B cell (primary cell): ENCODE measurements around the gene NMNAT2. TPM values are rescaled to one million over a fixed set of nuclear protein-coding genes. Genes with fewer than 3 reads are reported as not detected.

Source experiments
- ATAC-seq: fragments of 200-7000 bp; cut with Tn5 transposase; one replicate; pipeline ENCODE4 v1.10.0; 2021; ENCODE audit warnings: low read depth, mild to moderate bottlenecking, moderate number of reproducible peaks, moderate library complexity
- CTCF ChIA-PET: fragments of 350-600 bp; sonication (Branson Sonifier 250); formaldehyde crosslinking; loops from one replicate; lab custom pipeline; 2021; ENCODE audit warnings: antibody characterized with exemption, inconsistent platforms; lab: Charles Lee
- POLR2A ChIA-PET: fragments of 350-600 bp; sonication (Branson Sonifier 250); formaldehyde crosslinking; loops from one replicate; lab custom pipeline; 2021; ENCODE audit warnings: antibody characterized with exemption; lab: Charles Lee
- DNase-seq: peaks from one replicate; pipeline ENCODE4 v3.0.0; 2013
- H2AFZ ChIP-seq: 2 replicates; pipeline ENCODE4 v1.6.1; 2012; ENCODE audit warnings: mild to moderate bottlenecking, low read depth, low read length; ENCODE audit not compliant: insufficient read depth, poor library complexity, severe bottlenecking
- H3K27ac ChIP-seq, 2 donors: 1 replicate in 1 of 2; 2 replicates in 1 of 2; pipeline ENCODE4 v1.5.1; 2012 to 2013; ENCODE audit warnings: low read length in 2 of 2, mild to moderate bottlenecking in 2 of 2, moderate library complexity in 1 of 2
- H3K27me3 ChIP-seq, 4 experiments: fragments of 200-600 bp in 1 of 4; sonication (generic) in 1 of 4; replicated peaks in 1 of 4; 1 replicate in 2 of 4; 2 replicates in 2 of 4; pipeline versions ENCODE4 v1.6.1 to v1.7.0; 2013 to 2016; ENCODE audit warnings: low read length in 3 of 4, mild to moderate bottlenecking in 2 of 4, mixed read lengths in 1 of 4, moderate library complexity in 1 of 4; ENCODE audit not compliant: insufficient read depth in 4 of 4, control insufficient read depth in 3 of 4; ENCODE audit errors: control extremely low read depth in 1 of 4
- H3K36me3 ChIP-seq, 2 experiments: replicated peaks in 1 of 2; 1 replicate in 1 of 2; 2 replicates in 1 of 2; pipeline versions ENCODE4 v1.6.1 to v1.7.1; 2013; ENCODE audit warnings: low read length in 1 of 2; ENCODE audit not compliant: insufficient read depth in 2 of 2, control insufficient read depth in 1 of 2; ENCODE audit errors: control extremely low read depth in 1 of 2, extremely low read depth in 1 of 2
- H3K4me1 ChIP-seq, 2 donors: fragments of 200-600 bp in 1 of 2; sonication (generic) in 1 of 2; 1 replicate in 1 of 2; 2 replicates in 1 of 2; pipeline versions ENCODE4 v1.5.1 to v1.6.1; 2013 to 2017; ENCODE audit warnings: low read length in 2 of 2; ENCODE audit not compliant: control insufficient read depth in 2 of 2, insufficient read depth in 2 of 2
- H3K4me2 ChIP-seq: replicated peaks from 2 replicates; pipeline ENCODE3; 2012; ENCODE audit warnings: mild to moderate bottlenecking, low read depth, low read length; ENCODE audit not compliant: poor library complexity, severe bottlenecking
- H3K4me3 ChIP-seq, 5 experiments: fragments of 200-600 bp in 1 of 5; sonication (generic) in 1 of 5; 1 replicate in 3 of 5; 2 replicates in 2 of 5; pipeline versions ENCODE4 v1.5.1 to v1.7.0; 2011 to 2016; ENCODE audit warnings: low read length in 4 of 5, mild to moderate bottlenecking in 4 of 5, low read depth in 2 of 5, control low read depth in 1 of 5, moderate library complexity in 1 of 5; ENCODE audit not compliant: insufficient read depth in 1 of 5; ENCODE audit errors: control extremely low read depth in 1 of 5, extremely low read depth in 1 of 5
- H3K79me2 ChIP-seq: fragments of 200-600 bp; sonication (generic); one replicate; pipeline ENCODE4 v1.6.0; 2016; ENCODE audit warnings: low read length; ENCODE audit not compliant: control insufficient read depth, insufficient read depth
- H3K9ac ChIP-seq: fragments of 200-600 bp; sonication (generic); 2 replicates; pipeline ENCODE4 v1.6.1; 2017; ENCODE audit warnings: mild to moderate bottlenecking, low read length, moderate library complexity
- H3K9me3 ChIP-seq, 3 donors: one replicate each; pipeline versions ENCODE4 v1.6.1 to v1.7.1; 2013; ENCODE audit warnings: low read length in 2 of 3; ENCODE audit not compliant: control insufficient read depth in 2 of 3, insufficient read depth in 1 of 3; ENCODE audit errors: control extremely low read depth in 1 of 3
- H4K20me1 ChIP-seq: 2 replicates; pipeline ENCODE4 v1.6.0; 2012; ENCODE audit warnings: mild to moderate bottlenecking, low read length; ENCODE audit not compliant: insufficient read depth, control insufficient read depth, poor library complexity, severe bottlenecking
- H3K27ac Mint-ChIP-seq: one replicate; pipeline ENCODE4 v1.8.0; 2021; ENCODE audit warnings: mixed read lengths
- H3K27me3 Mint-ChIP-seq: one replicate; pipeline ENCODE4 v1.8.0; 2021; ENCODE audit warnings: mixed read lengths
- H3K4me1 Mint-ChIP-seq: one replicate; pipeline ENCODE4 v1.8.0; 2021; ENCODE audit warnings: mixed read lengths
- H3K4me3 Mint-ChIP-seq: one replicate; pipeline ENCODE4 v1.8.0; 2021; ENCODE audit warnings: mixed read lengths
- H3K9me3 Mint-ChIP-seq: one replicate; pipeline ENCODE4 v1.8.0; 2022; ENCODE audit warnings: mixed read lengths; ENCODE audit not compliant: insufficient read depth
- CTCF ChIP-seq: fragments of 200-600 bp; IDR thresholded peaks from one replicate; pipeline ENCODE4 v1.8.0; 2022; ENCODE audit warnings: antibody characterized with exemption, mild to moderate bottlenecking
- EZH2 ChIP-seq: IDR thresholded peaks from 2 replicates; pipeline ENCODE4 v1.6.1; 2012; ENCODE audit warnings: borderline replicate concordance, low read depth, mild to moderate bottlenecking, moderate library complexity, low read length; ENCODE audit not compliant: insufficient read depth, poor library complexity, severe bottlenecking
- WGBS: methylation state at CpG from one replicate; pipeline ENCODE4 v1.1.5; 2013; ENCODE audit warnings: missing lambda C conversion rate; ENCODE audit not compliant: insufficient coverage; 5-methylcytosine and 5-hydroxymethylcytosine counted together
- intact Hi-C: fragments of 100-400 bp; cut with micrococcal nuclease; formaldehyde crosslinking; loops from one replicate; pipeline ENCODE4 v1.10.0; 2022
- polyA plus RNA-seq: library from polyadenylated mRNA; depleted of rRNA; stranded (reverse); fragments of >200 nt; gene quantifications from 2 replicates; pipeline ENCODE4 v1.2.3, GENCODE V29; 2012
- total RNA-seq, 2 donors: library from RNA; stranded (reverse); fragments of 120-200 nt in 1 of 2; gene quantifications; 1 replicate in 1 of 2; 2 replicates in 1 of 2; pipeline versions ENCODE4 v1.2.3 to v1.2.4, GENCODE V29; 2013 to 2022

Gene NMNAT2
- total and polyA plus RNA-seq, 2 donors (not counting 1 experiment from before 2014, with no cell fraction given), result not detected

GRCh38 chr1:183323849-183324683 lies 94.1 kb downstream of the NMNAT2 start:
- intact Hi-C loops, result no loop called here
- Histone ChIP-seq H3K27ac (no peak overlapping the region), H3K36me3 (no peaks in the 10 kb centered on the region), H3K4me3 (no peak overlapping the region), H3K27me3 (peaks cover 0 to 2% (median 0%) of the 10 kb centered on the region in 4 experiments), H2AFZ (no peak overlapping the region), H3K9me3 (no peaks in the 10 kb centered on the region), H4K20me1 (no peaks in the 10 kb centered on the region), H3K79me2 (no peaks in the 10 kb centered on the region), H3K4me1 (no peaks in the 10 kb centered on the region), H3K9ac (no peak overlapping the region), H3K4me2 (no peak overlapping the region)
- no peak for TF ChIP-seq CTCF
- no peak for TF ChIP-seq EZH2
- Mint-ChIP-seq H3K27ac (no peak overlapping the region), H3K4me1 (no peaks in the 10 kb centered on the region), H3K9me3 (no peaks in the 10 kb centered on the region), H3K4me3 (no peak overlapping the region), H3K27me3 (peaks cover 34% of the 10 kb centered on the region)
- ChIA-PET CTCF (no interaction called here), POLR2A (no interaction called here)
- ATAC-seq (no peak), DNase-seq (no peak)
- 86% methylated on average over 4 of the region's 7 CpGs for WGBS

GRCh38 chr1:183319606-183320005 lies 98.6 kb downstream of the NMNAT2 start:
- no peak overlapping the region for H3K4me2 ChIP-seq
- ATAC-seq (no peak), DNase-seq (no peak)
- Mint-ChIP-seq H3K4me3 (no peak overlapping the region), H3K27ac (no peak overlapping the region), H3K9me3 (no peaks in the 10 kb centered on the region), H3K4me1 (no peaks in the 10 kb centered on the region), H3K27me3 (peaks cover 19% of the 10 kb centered on the region)
- H3K4me3 ChIP-seq, result no peak overlapping the region
- POLR2A ChIA-PET, result no interaction called here
- CTCF ChIA-PET, result interaction anchor here (1.8 kb wide), 1 partner anchor 11 kb away, joined by 5 read pairs; no protein-coding TSS in a partner anchor
- no peak overlapping the region for H3K9ac ChIP-seq
- intact Hi-C loops, result no loop called here
- no peaks in the 10 kb centered on the region for H3K4me1 ChIP-seq
- no peak overlapping the region for H2AFZ ChIP-seq
- no peaks in the 10 kb centered on the region for H3K79me2 ChIP-seq
- no peaks in the 10 kb centered on the region for H3K9me3 ChIP-seq
- TF ChIP-seq CTCF (no peak), EZH2 (no peak)
- H4K20me1 ChIP-seq, result no peaks in the 10 kb centered on the region
- no CpG with 5 or more reads among the region's 4 CpGs for whole genome bisulfite sequencing
- H3K36me3 ChIP-seq, result no peaks in the 10 kb centered on the region
- H3K27me3 ChIP-seq, result peaks cover 0 to 2% (median 0%) of the 10 kb centered on the region in 4 experiments
- no peak overlapping the region for H3K27ac ChIP-seq
